Fibroblast of villous mesenchyme (primary cell): Measurements from ENCODE around the gene KRT9. TPM values are rescaled to one million over a fixed set of nuclear protein-coding genes. Genes with fewer than 3 reads are reported as not detected.
"Not testable (repeated sequence)": the region's sequence is repeated elsewhere in the genome, so short reads cannot be mapped to it uniquely, and the experiment has no call there.

Experiments used
- DNase-seq: peaks from one replicate; pipeline ENCODE4 v3.0.0-alpha.2; 2010; ENCODE audit warnings: low read depth
- H3K4me3 ChIP-seq: 2 replicates; pipeline ENCODE4 v1.5.1; 2011; ENCODE audit warnings: low read depth, mild to moderate bottlenecking, low read length
- total RNA-seq: library from RNA; depleted of rRNA; stranded (reverse); fragments of >200 nt; gene quantifications from 2 replicates; pipeline ENCODE4 v1.2.3, GENCODE V29; 2012
- TF ChIP-seq, protein P1 (sequence below): IDR thresholded peaks from 2 replicates; pipeline ENCODE4 v1.5.1; 2012; ENCODE audit warnings: low read depth, mild to moderate bottlenecking, low read length; ENCODE audit not compliant: insufficient read depth

KRT9 gene
- total RNA-seq, 1 donor = not detected

DNA sequence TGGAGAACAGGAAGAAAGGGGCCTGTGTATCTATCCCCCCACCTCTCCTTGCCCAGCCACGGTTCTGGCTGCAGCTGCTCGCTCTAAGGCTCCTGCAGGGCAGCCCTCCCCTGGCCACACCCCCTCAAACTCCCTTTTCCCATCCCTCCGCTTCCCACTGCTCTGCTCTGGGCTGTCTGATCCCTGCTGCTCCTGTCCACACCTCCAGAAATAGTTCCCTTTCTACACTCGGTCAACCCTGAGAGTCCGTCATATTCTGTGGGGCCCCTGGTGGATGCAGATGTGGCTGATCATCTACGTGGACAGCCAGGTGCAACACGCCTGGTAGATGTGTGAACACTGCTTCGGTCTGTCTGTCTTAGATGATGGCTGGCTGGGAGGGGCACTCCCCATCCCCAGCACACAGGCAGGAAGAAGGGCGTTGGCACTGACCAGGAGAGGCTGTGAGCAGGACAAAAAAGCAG is 24.4 kb downstream of the KRT9 start:
- no peak overlapping the region for H3K4me3 ChIP-seq
- TF ChIP-seq, protein P1, sequence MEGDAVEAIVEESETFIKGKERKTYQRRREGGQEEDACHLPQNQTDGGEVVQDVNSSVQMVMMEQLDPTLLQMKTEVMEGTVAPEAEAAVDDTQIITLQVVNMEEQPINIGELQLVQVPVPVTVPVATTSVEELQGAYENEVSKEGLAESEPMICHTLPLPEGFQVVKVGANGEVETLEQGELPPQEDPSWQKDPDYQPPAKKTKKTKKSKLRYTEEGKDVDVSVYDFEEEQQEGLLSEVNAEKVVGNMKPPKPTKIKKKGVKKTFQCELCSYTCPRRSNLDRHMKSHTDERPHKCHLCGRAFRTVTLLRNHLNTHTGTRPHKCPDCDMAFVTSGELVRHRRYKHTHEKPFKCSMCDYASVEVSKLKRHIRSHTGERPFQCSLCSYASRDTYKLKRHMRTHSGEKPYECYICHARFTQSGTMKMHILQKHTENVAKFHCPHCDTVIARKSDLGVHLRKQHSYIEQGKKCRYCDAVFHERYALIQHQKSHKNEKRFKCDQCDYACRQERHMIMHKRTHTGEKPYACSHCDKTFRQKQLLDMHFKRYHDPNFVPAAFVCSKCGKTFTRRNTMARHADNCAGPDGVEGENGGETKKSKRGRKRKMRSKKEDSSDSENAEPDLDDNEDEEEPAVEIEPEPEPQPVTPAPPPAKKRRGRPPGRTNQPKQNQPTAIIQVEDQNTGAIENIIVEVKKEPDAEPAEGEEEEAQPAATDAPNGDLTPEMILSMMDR = no peak
- DNase-seq = no peak

DNA sequence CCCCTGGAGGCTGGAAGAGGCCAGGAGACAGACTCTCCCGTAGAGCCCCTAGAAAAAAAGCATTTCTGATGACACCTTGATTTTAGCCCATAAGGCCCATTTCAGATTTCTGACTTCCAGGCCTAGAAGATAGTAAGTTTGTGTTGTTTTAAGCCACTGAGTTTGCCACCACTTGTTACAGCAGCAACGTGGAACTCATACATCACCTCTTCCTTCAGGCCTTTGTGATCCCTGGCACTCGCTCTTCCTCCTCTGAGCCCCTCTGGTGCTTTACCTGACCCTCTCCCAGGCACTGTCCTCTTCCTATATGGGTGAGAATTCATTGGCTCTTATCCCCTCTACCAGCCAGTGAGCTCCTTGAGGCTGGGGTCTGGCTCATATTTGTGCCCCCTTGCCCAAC is 25.0 kb downstream of the KRT9 start:
- TF ChIP-seq, protein P1 = no peak
- no peak overlapping the region for H3K4me3 ChIP-seq
- no peak for DNase-seq

DNA sequence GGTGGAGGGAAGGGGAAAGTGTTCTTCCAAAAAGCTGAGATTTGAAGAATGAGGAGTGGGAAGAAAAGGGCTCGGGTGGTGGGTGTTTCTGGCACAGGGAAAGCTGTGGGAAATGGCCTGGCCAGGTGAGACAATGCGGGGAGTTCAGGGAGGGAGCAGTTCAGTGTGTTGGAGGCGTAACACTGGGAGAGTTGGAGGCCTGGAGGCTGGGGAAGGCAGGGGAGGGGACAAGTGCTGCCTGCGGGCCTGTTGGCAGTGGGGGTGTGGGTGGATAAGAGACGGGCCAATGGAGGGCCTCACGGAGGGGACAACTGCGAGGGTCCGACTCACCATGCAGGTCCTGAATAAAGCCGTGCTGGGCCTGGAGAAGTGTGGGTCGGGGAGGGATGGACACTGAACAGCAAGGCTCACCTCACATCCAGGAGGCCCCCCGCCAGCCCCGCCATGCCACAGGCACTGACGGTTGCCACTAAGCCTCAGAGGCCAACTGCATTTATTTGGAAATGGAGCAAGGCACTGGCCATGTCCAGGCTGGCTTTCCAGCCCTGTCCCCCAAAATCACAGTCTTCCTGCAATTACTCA is 25.9 kb downstream of the KRT9 start:
- DNase-seq = no peak
- no peak overlapping the region for H3K4me3 ChIP-seq
- TF ChIP-seq, protein P1 = no peak

DNA sequence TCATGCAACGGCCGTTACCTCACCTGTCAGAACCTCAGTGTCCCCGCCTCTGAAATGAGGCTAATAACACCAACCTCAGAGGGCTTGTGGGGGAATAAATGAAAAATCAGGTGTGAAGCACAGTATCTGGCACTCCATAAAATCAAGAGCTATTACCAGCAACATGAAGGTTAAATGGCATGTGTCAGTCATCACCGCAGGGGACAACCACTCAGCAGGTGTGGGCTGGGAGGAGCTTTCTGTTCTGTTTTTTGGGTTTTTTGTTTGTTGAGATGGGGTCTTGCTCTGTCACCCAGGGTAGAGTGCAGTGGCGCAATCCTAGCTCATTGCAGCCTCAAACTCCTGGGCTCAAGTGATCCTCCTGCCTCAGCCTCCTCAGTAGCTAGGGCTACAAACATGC is 26.9 kb downstream of the KRT9 start:
- H3K4me3 ChIP-seq = no peak overlapping the region
- TF ChIP-seq, protein P1 = no peak

DNA sequence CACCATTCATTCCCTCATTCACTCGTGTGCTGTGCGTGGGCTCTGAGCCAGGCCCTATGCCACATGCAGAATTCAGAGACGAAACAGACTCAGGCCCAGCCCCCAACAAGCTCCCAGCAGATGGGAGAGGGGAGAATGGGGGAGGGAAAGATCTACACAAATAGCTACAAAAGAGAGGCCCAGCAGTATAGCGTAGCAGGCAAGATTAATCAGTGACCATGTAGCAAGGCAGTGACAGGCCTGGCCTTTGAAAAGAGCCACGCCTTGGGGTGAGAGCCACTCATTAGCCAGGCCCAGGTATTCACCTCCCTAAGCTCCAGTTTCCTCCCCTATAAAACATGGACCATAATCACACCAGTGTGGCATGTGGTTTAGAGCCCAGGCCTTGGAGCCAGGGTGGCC is 27.4 kb downstream of the KRT9 start:
- H3K4me3 ChIP-seq = no peak overlapping the region
- TF ChIP-seq, protein P1 = no peak
- DNase-seq = no peak

More for the DNA sequence above, 26.9 kb downstream of the KRT9 start:
- DNase-seq = no peak

DNA sequence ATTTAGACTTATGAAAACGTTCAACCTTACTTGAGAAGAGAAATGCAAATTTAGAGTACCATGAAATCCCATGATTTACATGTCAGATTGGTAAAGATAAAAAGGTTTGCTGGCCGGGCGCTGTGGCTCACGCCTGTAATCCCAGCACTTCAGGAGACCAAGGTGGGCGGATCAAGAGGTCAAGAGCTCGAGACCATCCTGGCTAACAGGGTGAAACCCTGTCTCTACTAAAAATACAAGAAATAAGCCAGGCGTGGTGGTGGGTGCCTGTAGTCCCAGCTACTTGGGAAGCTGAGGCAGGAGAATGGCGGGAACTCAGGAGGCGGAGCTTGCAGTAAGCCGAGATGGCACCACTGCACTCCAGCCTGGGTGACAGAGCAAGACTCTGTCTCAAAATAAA is 29.1 kb downstream of the KRT9 start:
- H3K4me3 ChIP-seq, DNase-seq: not testable (repeated sequence)

DNA sequence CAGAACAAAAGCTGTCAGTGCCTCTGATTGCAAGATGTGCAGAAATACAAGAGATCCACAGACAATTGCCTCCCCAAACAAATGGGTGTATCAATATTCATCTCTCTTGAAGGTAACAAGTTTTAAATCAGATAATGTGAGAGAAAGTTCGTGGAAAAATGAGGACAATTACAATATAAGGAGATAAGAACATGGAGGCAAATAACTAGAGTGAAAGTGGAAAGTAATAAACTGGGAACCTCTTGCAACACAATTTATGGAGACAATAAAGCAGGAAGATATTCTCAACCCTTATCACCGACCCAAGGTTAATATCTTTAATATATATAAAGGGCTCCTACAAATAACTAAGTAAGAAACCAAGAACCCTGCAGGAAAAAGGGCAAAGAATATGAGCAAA is 29.5 kb downstream of the KRT9 start:
- TF ChIP-seq, protein P1 = no peak
- DNase-seq = peak; percentile 10
- H3K4me3 ChIP-seq = no peak overlapping the region
